Measurements from ENCODE around the gene FBXL7. TPM values are rescaled to one million over a fixed set of nuclear protein-coding genes. Genes with fewer than 3 reads are reported as not detected.

FBXL7 gene
- total and polyA plus RNA-seq, 2 of the 8 experiments (the other 6 are each of a cell fraction or from before 2014, with no cell fraction given): 17.7 to 17.8 TPM

DNA sequence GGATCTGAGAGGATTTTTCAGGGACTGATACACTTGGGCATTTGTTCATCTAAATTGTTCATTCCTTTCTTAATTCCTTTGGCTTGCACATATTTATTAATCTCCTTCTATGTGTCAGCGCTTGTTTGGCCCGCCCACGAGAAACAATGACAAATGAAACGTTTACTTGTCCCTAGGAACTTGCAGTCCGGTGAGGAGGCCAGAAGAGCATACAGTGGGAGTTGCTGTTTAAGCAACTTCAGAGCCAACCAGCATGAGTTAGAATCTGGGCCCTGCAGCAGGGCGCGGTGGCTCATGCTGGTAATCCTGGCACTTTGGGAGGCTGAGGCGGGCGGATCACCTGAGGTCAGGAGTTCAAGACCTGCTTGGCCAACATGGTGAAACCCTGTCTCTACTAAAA is 18.8 kb downstream of the FBXL7 start:
- Histone ChIP-seq H2BK20ac (ENCODE audit: low read length) (no peak overlapping the region), H3K56ac (replicated peaks; ENCODE audit: insufficient read length, low read depth, low read length) (no peak overlapping the region), H3K4me1 (replicated peaks in 1 of 4; ENCODE audit: control insufficient read depth in 3 of 4, insufficient read depth in 4 of 4, low read length in 3 of 4) (peaks cover 0 to 4% (median 0%) of the 10 kb centered on the region in 4 experiments; a peak in 2 of 7 replicates), H3K18ac (ENCODE audit: extremely low read depth, low read length) (no peak overlapping the region), H4K20me1 (replicated peaks in 1 of 2; ENCODE audit: control insufficient read depth in 1 of 2, insufficient read depth in 2 of 2, low read length in 2 of 2) (peaks cover 0 to 1% of the 10 kb centered on the region in 2 experiments), H3K79me1 (ENCODE audit: low read depth, low read length) (peaks cover 6% of the 10 kb centered on the region; the same call in 1 of the 2 replicates), H3K14ac (ENCODE audit: insufficient read length) (no peak overlapping the region), H2AK5ac (ENCODE audit: low read depth, low read length) (no peak overlapping the region), H3K4me3 (ENCODE audit: extremely low read depth in 1 of 4, insufficient read depth in 2 of 4, low read depth in 3 of 4, low read length in 4 of 4) (no peak overlapping the region), H2BK5ac (ENCODE audit: low read depth, low read length) (no peak overlapping the region), H3K27me3 (replicated peaks in 1 of 4; ENCODE audit: control insufficient read depth in 3 of 4, extremely low read depth in 1 of 4, insufficient read depth in 3 of 4, low read length in 3 of 4) (no peaks in the 10 kb centered on the region), H2AFZ (ENCODE audit: low read length) (no peak overlapping the region), H3K23ac (ENCODE audit: insufficient read length) (no peak overlapping the region), H4K91ac (replicated peaks; ENCODE audit: insufficient read length, low read length) (no peak overlapping the region), H2BK120ac (replicated peaks; ENCODE audit: low read depth, low read length) (no peak overlapping the region), H4K5ac (ENCODE audit: insufficient read length, low read depth, low read length) (no peak overlapping the region), H3K36me3 (ENCODE audit: control insufficient read depth in 2 of 4, insufficient read depth in 4 of 4, low read length in 3 of 4) (no peaks in the 10 kb centered on the region), H3K9ac (replicated peaks in 1 of 4; ENCODE audit: extremely low read depth in 1 of 4, low read depth in 3 of 4, low read length in 3 of 4) (no peak overlapping the region), H4K8ac (ENCODE audit: extremely low read depth, insufficient read depth, low read length) (no peak overlapping the region), H3K4me2 (ENCODE audit: insufficient read depth in 1 of 2, low read depth in 2 of 2, low read length in 2 of 2) (no peak overlapping the region), H3K79me2 (ENCODE audit: control insufficient read depth in 1 of 2, insufficient read depth in 2 of 2, low read length in 2 of 2) (peaks cover 0 to 66% of the 10 kb centered on the region in 2 experiments; a peak in 3 of 4 replicates), H2BK12ac (ENCODE audit: low read depth, low read length) (no peak overlapping the region), H3K27ac (ENCODE audit: low read depth, low read length) (no peak overlapping the region), H2BK15ac (ENCODE audit: low read length) (no peak overlapping the region), H3K4ac (replicated peaks; ENCODE audit: insufficient read length, low read depth, low read length) (no peak overlapping the region), H3K9me3 (ENCODE audit: insufficient read depth in 2 of 2, low read depth in 1 of 2, low read length in 1 of 2) (no peaks in the 10 kb centered on the region), H3K23me2 (ENCODE audit: low read depth, low read length) (no peaks in the 10 kb centered on the region)
- FAIRE-seq (no peak), DNase-seq (ENCODE audit: low read depth in 1 of 2, low spot score in 2 of 2) (no peak)
- POLR2A ChIA-PET (ENCODE audit: partially characterized antibody): no interaction called here
- 96% methylated on average over 9 of the region's 9 CpGs; no CpG with 5 or more reads in 1 of the 2 experiments for WGBS, 2 experiments (ENCODE audit: extremely low coverage in 1 of 2, insufficient coverage in 1 of 2, insufficient read length in 1 of 2, insufficient replicate concordance in 2 of 2, low coverage in 1 of 2, low lambda C conversion rate in 2 of 2, missing lambda C conversion rate in 1 of 2)
- CTCF ChIA-PET (ENCODE audit: partially characterized antibody): interaction anchor here (0.5 kb wide), 1 partner anchor 16 kb away, joined by 3 read pairs; no protein-coding TSS in a partner anchor
- TF ChIP-seq POU5F1 (IDR thresholded peaks at IDR 0.05; ENCODE audit: low read depth, low read length) (no peak), CHD2 (IDR thresholded peaks at IDR 0.05; ENCODE audit: low read length) (no peak), EZH2 (IDR thresholded peaks at IDR 0.05; ENCODE audit: low read depth, low read length, severe bottlenecking) (no peak), CBX5 (IDR thresholded peaks at IDR 0.05; ENCODE audit: low read depth, low read length) (no peak), SRF (IDR thresholded peaks at IDR 0.05; ENCODE audit: low read depth, low read length) (no peak), HDAC2 (IDR thresholded peaks at IDR 0.05; ENCODE audit: borderline replicate concordance in 1 of 2, low read depth in 2 of 2, low read length in 2 of 2) (no peak), CTBP2 (IDR thresholded peaks at IDR 0.05; ENCODE audit: borderline replicate concordance, insufficient read depth, insufficient read length, low read length) (no peak), JUND (IDR thresholded peaks at IDR 0.05; ENCODE audit: low read length) (no peak), HDAC6 (IDR thresholded peaks at IDR 0.05; ENCODE audit: low read depth, low read length) (no peak), RFX5 (IDR thresholded peaks at IDR 0.05; ENCODE audit: borderline replicate concordance, low read depth, low read length) (no peak), SP2 (IDR thresholded peaks at IDR 0.05; ENCODE audit: low read length) (no peak), ASH2L (IDR thresholded peaks at IDR 0.05; ENCODE audit: low read length) (no peak)
- TF ChIP-seq, protein P1, sequence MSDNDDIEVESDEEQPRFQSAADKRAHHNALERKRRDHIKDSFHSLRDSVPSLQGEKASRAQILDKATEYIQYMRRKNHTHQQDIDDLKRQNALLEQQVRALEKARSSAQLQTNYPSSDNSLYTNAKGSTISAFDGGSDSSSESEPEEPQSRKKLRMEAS (IDR thresholded peaks at IDR 0.05): no peak

Measured in H1 (cell line).